Measurements from ENCODE around the gene CYP4Z1.

DNA sequence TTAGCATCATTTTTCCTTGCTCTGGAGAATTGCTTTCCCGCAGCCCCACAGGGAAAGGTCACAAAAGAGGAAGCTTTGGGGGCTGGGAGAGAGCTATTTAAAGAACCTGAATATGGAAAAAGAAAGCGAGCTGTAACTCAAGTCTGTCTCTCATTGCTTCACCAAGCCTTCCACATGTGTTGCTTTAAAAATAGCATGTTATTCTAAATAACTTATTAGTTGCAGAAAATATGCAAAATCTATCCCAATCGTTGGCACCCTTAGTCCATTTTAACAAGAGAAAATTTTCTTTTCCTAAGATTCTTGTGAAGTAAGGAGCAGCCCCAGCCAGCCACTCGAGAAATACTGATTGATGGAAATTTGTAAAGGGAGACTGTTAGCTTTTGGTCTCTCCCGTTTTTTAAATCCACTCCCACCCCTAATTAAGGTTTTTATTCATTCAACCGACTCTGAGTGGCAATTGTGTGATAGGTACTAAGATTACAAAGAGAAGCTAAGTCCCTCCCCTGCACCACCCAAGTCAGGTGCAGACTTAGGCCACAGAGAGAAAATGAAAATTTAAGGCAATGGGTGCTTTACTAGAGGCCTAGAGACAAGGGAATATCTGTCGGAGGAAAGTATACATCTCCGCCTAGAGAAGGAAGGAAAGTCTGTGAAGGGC lies 42.8 kb upstream of the CYP4Z1 start:
- TF ChIP-seq, protein P1, sequence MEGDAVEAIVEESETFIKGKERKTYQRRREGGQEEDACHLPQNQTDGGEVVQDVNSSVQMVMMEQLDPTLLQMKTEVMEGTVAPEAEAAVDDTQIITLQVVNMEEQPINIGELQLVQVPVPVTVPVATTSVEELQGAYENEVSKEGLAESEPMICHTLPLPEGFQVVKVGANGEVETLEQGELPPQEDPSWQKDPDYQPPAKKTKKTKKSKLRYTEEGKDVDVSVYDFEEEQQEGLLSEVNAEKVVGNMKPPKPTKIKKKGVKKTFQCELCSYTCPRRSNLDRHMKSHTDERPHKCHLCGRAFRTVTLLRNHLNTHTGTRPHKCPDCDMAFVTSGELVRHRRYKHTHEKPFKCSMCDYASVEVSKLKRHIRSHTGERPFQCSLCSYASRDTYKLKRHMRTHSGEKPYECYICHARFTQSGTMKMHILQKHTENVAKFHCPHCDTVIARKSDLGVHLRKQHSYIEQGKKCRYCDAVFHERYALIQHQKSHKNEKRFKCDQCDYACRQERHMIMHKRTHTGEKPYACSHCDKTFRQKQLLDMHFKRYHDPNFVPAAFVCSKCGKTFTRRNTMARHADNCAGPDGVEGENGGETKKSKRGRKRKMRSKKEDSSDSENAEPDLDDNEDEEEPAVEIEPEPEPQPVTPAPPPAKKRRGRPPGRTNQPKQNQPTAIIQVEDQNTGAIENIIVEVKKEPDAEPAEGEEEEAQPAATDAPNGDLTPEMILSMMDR (IDR thresholded peaks at IDR 0.05), result no peak
- no peak for TF ChIP-seq POLR2A (IDR thresholded peaks at IDR 0.05)

Measured in adrenal gland (tissue), 5 donors.